DND-41 (cell line): ENCODE measurements around the gene GALNT18.
A peak's percentile ranks its signal among the peaks of the same experiment; 100 is the strongest.

Experiments
- ATAC-seq: fragments of 200-7000 bp; cut with Tn5 transposase; 3 replicates; pipeline ENCODE4 v1.9.1; 2021; ENCODE audit warnings: low read depth; ENCODE audit not compliant: insufficient read depth
- DNase-seq: peaks from one replicate; pipeline ENCODE4 v3.0.0-alpha.2; 2020
- H2AFZ ChIP-seq: 2 replicates; pipeline ENCODE4 v1.6.0; 2012; ENCODE audit warnings: low read depth, low read length
- H3K27ac ChIP-seq: 2 replicates; pipeline ENCODE4 v1.5.1; 2012; ENCODE audit warnings: low read length, inconsistent platforms
- H3K27me3 ChIP-seq: fragments of 200-600 bp; sonication (generic); 2 replicates; pipeline ENCODE4 v1.6.0; 2012; ENCODE audit warnings: low read length, mild to moderate bottlenecking, inconsistent platforms; ENCODE audit not compliant: insufficient read depth, poor library complexity
- H3K36me3 ChIP-seq: 2 replicates; pipeline ENCODE4 v1.5.1; 2012; ENCODE audit warnings: low read length, inconsistent platforms; ENCODE audit not compliant: insufficient read depth
- H3K4me1 ChIP-seq: 2 replicates; pipeline ENCODE4 v1.5.1; 2012; ENCODE audit warnings: mild to moderate bottlenecking, low read length; ENCODE audit not compliant: insufficient read depth
- H3K4me2 ChIP-seq: 2 replicates; pipeline ENCODE4 v1.6.0; 2012; ENCODE audit warnings: mild to moderate bottlenecking, moderate library complexity, low read length, inconsistent platforms; ENCODE audit not compliant: insufficient read depth
- H3K4me3 ChIP-seq, 2 experiments: fragments of 200-600 bp in 1 of 2; shearing (Covaris generic) in 1 of 2; 2 replicates each; pipeline ENCODE4 v1.5.1; 2012 to 2016; ENCODE audit warnings: inconsistent platforms in 2 of 2, low read length in 2 of 2, mild to moderate bottlenecking in 2 of 2, low read depth in 1 of 2, moderate library complexity in 1 of 2
- H3K79me2 ChIP-seq: 2 replicates; pipeline ENCODE4 v1.6.0; 2012; ENCODE audit warnings: low read length, inconsistent platforms; ENCODE audit not compliant: insufficient read depth
- H3K9ac ChIP-seq: 2 replicates; pipeline ENCODE4 v1.6.0; 2012; ENCODE audit warnings: low read depth, mild to moderate bottlenecking, inconsistent platforms, low read length, moderate library complexity
- H3K9me3 ChIP-seq: 2 replicates; pipeline ENCODE4 v1.5.1; 2012; ENCODE audit warnings: low read length, moderate library complexity, mild to moderate bottlenecking, inconsistent platforms; ENCODE audit not compliant: insufficient read depth, severe bottlenecking
- H4K20me1 ChIP-seq: 2 replicates; pipeline ENCODE4 v1.6.0; 2012; ENCODE audit warnings: low read length; ENCODE audit not compliant: insufficient read depth
- EZH2 ChIP-seq: IDR thresholded peaks from 3 replicates; pipeline ENCODE4 v1.6.1; 2012; ENCODE audit warnings: borderline replicate concordance, low read depth, mild to moderate bottlenecking, moderate library complexity, low read length, inconsistent platforms; ENCODE audit not compliant: severe bottlenecking
- TF ChIP-seq, protein P1 (sequence below): IDR thresholded peaks from 2 replicates; pipeline ENCODE4 v1.5.1; 2012; ENCODE audit warnings: borderline replicate concordance, low read length, moderate library complexity, mild to moderate bottlenecking; ENCODE audit not compliant: poor library complexity, severe bottlenecking; ENCODE audit errors: extremely low read depth

The GALNT18 gene

DNA sequence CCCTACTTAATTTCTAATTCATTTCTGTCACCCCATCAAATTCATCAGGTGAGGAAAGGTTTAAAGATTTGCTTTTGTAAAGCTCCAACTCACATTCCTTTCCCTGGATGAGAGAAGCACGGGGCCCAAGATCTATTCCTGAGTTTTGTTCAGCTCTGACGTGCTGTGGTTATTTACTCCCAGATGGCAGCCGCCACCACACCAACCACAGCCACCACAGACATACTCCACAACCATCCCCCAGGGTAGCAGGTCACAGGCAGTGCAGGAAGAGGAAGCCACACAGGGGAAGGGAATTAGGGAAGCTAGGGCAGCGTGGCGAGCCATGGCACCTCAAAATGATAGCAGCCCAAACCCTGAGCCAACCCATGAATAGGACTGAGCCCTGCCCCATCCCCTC, 205.3 kb downstream of the GALNT18 start:
- ATAC-seq (peak; percentile 68), DNase-seq (peak; percentile 23)
- no peak overlapping the region for H3K9ac ChIP-seq
- H3K36me3 ChIP-seq, result no peaks in the 10 kb centered on the region
- H3K9me3 ChIP-seq, result no peaks in the 10 kb centered on the region
- TF ChIP-seq, protein P1, sequence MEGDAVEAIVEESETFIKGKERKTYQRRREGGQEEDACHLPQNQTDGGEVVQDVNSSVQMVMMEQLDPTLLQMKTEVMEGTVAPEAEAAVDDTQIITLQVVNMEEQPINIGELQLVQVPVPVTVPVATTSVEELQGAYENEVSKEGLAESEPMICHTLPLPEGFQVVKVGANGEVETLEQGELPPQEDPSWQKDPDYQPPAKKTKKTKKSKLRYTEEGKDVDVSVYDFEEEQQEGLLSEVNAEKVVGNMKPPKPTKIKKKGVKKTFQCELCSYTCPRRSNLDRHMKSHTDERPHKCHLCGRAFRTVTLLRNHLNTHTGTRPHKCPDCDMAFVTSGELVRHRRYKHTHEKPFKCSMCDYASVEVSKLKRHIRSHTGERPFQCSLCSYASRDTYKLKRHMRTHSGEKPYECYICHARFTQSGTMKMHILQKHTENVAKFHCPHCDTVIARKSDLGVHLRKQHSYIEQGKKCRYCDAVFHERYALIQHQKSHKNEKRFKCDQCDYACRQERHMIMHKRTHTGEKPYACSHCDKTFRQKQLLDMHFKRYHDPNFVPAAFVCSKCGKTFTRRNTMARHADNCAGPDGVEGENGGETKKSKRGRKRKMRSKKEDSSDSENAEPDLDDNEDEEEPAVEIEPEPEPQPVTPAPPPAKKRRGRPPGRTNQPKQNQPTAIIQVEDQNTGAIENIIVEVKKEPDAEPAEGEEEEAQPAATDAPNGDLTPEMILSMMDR, result no peak
- no peak for TF ChIP-seq EZH2
- H3K27me3 ChIP-seq, result peaks cover 34% of the 10 kb centered on the region
- H4K20me1 ChIP-seq, result peaks cover 8% of the 10 kb centered on the region; the same call in 1 of the 2 replicates
- no peak overlapping the region for H3K4me2 ChIP-seq
- H3K4me1 ChIP-seq, result no peaks in the 10 kb centered on the region
- no peaks in the 10 kb centered on the region for H3K79me2 ChIP-seq
- H3K27ac ChIP-seq, result no peak overlapping the region
- H2AFZ ChIP-seq, result no peak overlapping the region
- no peak overlapping the region for H3K4me3 ChIP-seq

DNA sequence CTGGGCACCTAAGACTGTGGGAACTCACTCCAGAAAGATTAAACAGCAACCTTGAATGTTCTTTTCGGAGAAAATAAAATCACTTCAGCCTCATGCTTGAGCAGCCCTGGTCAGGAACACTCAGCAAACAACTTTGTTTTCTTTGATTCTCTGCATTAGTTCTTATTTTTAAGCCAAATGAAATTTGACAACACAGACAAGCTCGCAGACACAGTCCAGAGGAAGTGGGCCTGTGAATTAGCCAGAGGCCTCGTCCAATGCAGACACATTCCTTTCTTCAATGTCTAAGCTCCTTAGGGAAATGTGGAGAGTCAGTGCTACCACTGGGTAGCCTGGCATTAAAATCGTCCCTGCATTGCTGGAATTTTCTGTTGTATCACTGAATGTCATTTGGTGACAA, 205.9 kb downstream of the GALNT18 start:
- no peak for ATAC-seq
- Histone ChIP-seq H2AFZ (no peak overlapping the region), H3K9me3 (no peaks in the 10 kb centered on the region), H3K4me3 (no peak overlapping the region), H3K4me1 (no peaks in the 10 kb centered on the region), H3K79me2 (no peaks in the 10 kb centered on the region), H3K9ac (no peak overlapping the region), H3K4me2 (no peak overlapping the region), H3K27me3 (peaks cover 32% of the 10 kb centered on the region), H4K20me1 (peaks cover 5% of the 10 kb centered on the region; the same call in 1 of the 2 replicates), H3K36me3 (no peaks in the 10 kb centered on the region), H3K27ac (no peak overlapping the region)
- TF ChIP-seq, protein P1, result no peak
- TF ChIP-seq EZH2, result no peak
- DNase-seq, result no peak

DNA sequence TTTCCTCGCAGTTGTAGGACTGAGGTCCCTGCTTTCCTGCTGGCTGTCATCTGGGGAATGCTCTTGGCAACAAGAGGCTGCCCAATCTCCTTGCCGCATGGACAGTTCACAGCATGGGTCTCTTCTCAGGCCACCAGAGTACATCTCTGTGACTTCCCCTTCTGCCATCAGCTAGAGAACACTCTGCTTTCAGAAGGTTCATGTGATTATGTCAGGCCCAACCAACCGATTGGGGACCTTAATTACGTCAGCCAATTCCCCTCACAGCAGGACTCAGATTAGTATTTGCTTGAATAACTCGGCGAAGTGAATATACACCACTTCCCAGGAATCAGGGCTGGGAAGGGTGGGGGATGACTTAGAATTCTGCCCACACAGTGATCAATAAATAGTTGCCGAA, 206.8 kb downstream of the GALNT18 start:
- Histone ChIP-seq H3K27ac (no peak overlapping the region), H3K4me2 (no peak overlapping the region), H3K79me2 (no peaks in the 10 kb centered on the region), H3K27me3 (peaks cover 37% of the 10 kb centered on the region), H2AFZ (no peak overlapping the region), H3K9ac (no peak overlapping the region), H3K4me1 (no peaks in the 10 kb centered on the region), H3K4me3 (no peak overlapping the region), H4K20me1 (peaks cover 6% of the 10 kb centered on the region; the same call in 1 of the 2 replicates), H3K36me3 (no peaks in the 10 kb centered on the region), H3K9me3 (no peaks in the 10 kb centered on the region)
- DNase-seq, result no peak
- no peak for ATAC-seq
- no peak for TF ChIP-seq EZH2
- TF ChIP-seq, protein P1, result no peak

DNA sequence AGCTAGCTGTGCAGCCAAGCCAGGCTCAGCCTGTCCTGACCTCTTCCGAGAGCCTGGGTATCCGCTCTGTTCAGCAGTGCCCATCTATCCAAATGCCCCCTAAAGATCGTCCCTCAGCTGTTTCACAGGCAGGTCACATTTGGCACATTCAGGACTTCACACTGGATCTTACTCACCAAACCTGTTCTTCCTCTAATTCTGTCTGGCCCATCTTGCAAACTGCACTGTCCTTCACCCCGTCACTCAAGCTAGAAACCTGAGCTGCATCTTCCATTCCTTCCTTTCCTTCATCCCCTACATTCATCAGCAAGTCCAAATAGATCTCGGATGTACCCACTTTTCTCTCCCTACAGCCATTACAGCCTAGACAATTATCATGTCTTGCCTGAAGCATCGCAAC, 208.0 kb downstream of the GALNT18 start:
- DNase-seq (no peak), ATAC-seq (no peak)
- H3K4me3 ChIP-seq, result no peak overlapping the region
- H3K9me3 ChIP-seq, result no peaks in the 10 kb centered on the region
- H2AFZ ChIP-seq, result no peak overlapping the region
- H3K27ac ChIP-seq, result no peak overlapping the region
- no peaks in the 10 kb centered on the region for H3K36me3 ChIP-seq
- peaks cover 11% of the 10 kb centered on the region; the same call in 1 of the 2 replicates for H4K20me1 ChIP-seq
- H3K4me2 ChIP-seq, result no peak overlapping the region
- H3K79me2 ChIP-seq, result no peaks in the 10 kb centered on the region
- H3K4me1 ChIP-seq, result no peaks in the 10 kb centered on the region
- TF ChIP-seq, protein P1, result no peak
- TF ChIP-seq EZH2, result no peak
- H3K9ac ChIP-seq, result no peak overlapping the region
- peaks cover 46% of the 10 kb centered on the region for H3K27me3 ChIP-seq
